ENCODE results near the gene ABHD14A. TPM values are rescaled to one million over a fixed set of nuclear protein-coding genes. Genes with fewer than 3 reads are reported as not detected.

Gene ABHD14A
- total RNA-seq, 1 donor from 2014 or later, result 5.4 TPM

GRCh38 chr3:51948016-51948580 is 26.8 kb upstream of the ABHD14A start:
- peaks cover 4% of the 10 kb centered on the region for H3K36me3 Mint-ChIP-seq (ENCODE audit: low read depth, unreplicated experiment)
- peaks cover 10% of the 10 kb centered on the region for H3K27me3 Mint-ChIP-seq (ENCODE audit: unreplicated experiment)
- DNase-seq (ENCODE audit: low spot score), result no peak
- TF ChIP-seq CTCF (IDR thresholded peaks at IDR 0.05; ENCODE audit: unreplicated experiment), result no peak
- H3K4me1 Mint-ChIP-seq (ENCODE audit: unreplicated experiment), result peaks cover 3% of the 10 kb centered on the region
- H3K27ac Mint-ChIP-seq (ENCODE audit: unreplicated experiment), result peak overlapping the region; percentile 49
- no peaks in the 10 kb centered on the region for H3K9me3 Mint-ChIP-seq (ENCODE audit: unreplicated experiment)
- no peak overlapping the region for H3K4me3 Mint-ChIP-seq (ENCODE audit: unreplicated experiment)

GRCh38 chr3:51949121-51949520 is 25.7 kb upstream of the ABHD14A start:
- Mint-ChIP-seq H3K9me3 (ENCODE audit: unreplicated experiment) (no peaks in the 10 kb centered on the region), H3K27ac (ENCODE audit: unreplicated experiment) (no peak overlapping the region), H3K4me1 (ENCODE audit: unreplicated experiment) (peaks cover 2% of the 10 kb centered on the region), H3K36me3 (ENCODE audit: low read depth, unreplicated experiment) (peaks cover 3% of the 10 kb centered on the region), H3K4me3 (ENCODE audit: unreplicated experiment) (no peak overlapping the region), H3K27me3 (ENCODE audit: unreplicated experiment) (peaks cover 15% of the 10 kb centered on the region)
- TF ChIP-seq CTCF (IDR thresholded peaks at IDR 0.05; ENCODE audit: unreplicated experiment), result no peak
- no peak for DNase-seq (ENCODE audit: low spot score)

- Mint-ChIP-seq H3K27me3 (ENCODE audit: unreplicated experiment) (peaks cover 18% of the 10 kb centered on the region), H3K9me3 (ENCODE audit: unreplicated experiment) (no peaks in the 10 kb centered on the region), H3K4me3 (ENCODE audit: unreplicated experiment) (no peak overlapping the region), H3K27ac (ENCODE audit: unreplicated experiment) (no peak overlapping the region), H3K36me3 (ENCODE audit: low read depth, unreplicated experiment) (no peaks in the 10 kb centered on the region), H3K4me1 (ENCODE audit: unreplicated experiment) (no peaks in the 10 kb centered on the region)
- no peak for TF ChIP-seq CTCF (IDR thresholded peaks at IDR 0.05; ENCODE audit: unreplicated experiment)
- DNase-seq (ENCODE audit: low spot score), result no peak
These were observed 24.0 kb upstream of the ABHD14A start for GRCh38 chr3:51950899-51951298.

- no peaks in the 10 kb centered on the region for H3K9me3 Mint-ChIP-seq (ENCODE audit: unreplicated experiment)
- H3K27ac Mint-ChIP-seq (ENCODE audit: unreplicated experiment), result no peak overlapping the region
- H3K4me3 Mint-ChIP-seq (ENCODE audit: unreplicated experiment), result no peak overlapping the region
- no peaks in the 10 kb centered on the region for H3K4me1 Mint-ChIP-seq (ENCODE audit: unreplicated experiment)
- no peak for DNase-seq (ENCODE audit: low spot score)
- no peak for TF ChIP-seq CTCF (IDR thresholded peaks at IDR 0.05; ENCODE audit: unreplicated experiment)
- H3K27me3 Mint-ChIP-seq (ENCODE audit: unreplicated experiment), result peaks cover 17% of the 10 kb centered on the region
- H3K36me3 Mint-ChIP-seq (ENCODE audit: low read depth, unreplicated experiment), result peaks cover 4% of the 10 kb centered on the region
These were observed 21.4 kb upstream of the ABHD14A start for GRCh38 chr3:51953445-51953844.

- peaks cover 14% of the 10 kb centered on the region for H3K27me3 Mint-ChIP-seq (ENCODE audit: unreplicated experiment)
- no peaks in the 10 kb centered on the region for H3K4me1 Mint-ChIP-seq (ENCODE audit: unreplicated experiment)
- no peaks in the 10 kb centered on the region for H3K9me3 Mint-ChIP-seq (ENCODE audit: unreplicated experiment)
- TF ChIP-seq CTCF (IDR thresholded peaks at IDR 0.05; ENCODE audit: unreplicated experiment), result no peak
- DNase-seq (ENCODE audit: low spot score), result no peak
- peak overlapping the region; percentile 31 for H3K4me3 Mint-ChIP-seq (ENCODE audit: unreplicated experiment)
- peak overlapping the region; percentile 48 for H3K27ac Mint-ChIP-seq (ENCODE audit: unreplicated experiment)
- H3K36me3 Mint-ChIP-seq (ENCODE audit: low read depth, unreplicated experiment), result peaks cover 4% of the 10 kb centered on the region
These were observed 20.8 kb upstream of the ABHD14A start for GRCh38 chr3:51954105-51954504.
